K562 (cell line): ENCODE measurements around the gene COX6B2. TPM values are rescaled to one million over a fixed set of nuclear protein-coding genes. Genes with fewer than 3 reads are reported as not detected.
"Not testable (repeated sequence)": the region's sequence is repeated elsewhere in the genome, so short reads cannot be mapped to it uniquely, and the experiment has no call there.

Source experiments
- ATAC-seq: fragments of 200-7000 bp; cut with Tn5 transposase; 3 replicates; pipeline ENCODE4 v1.9.1; 2020; ENCODE audit warnings: moderate library complexity
- BruUV-seq: library from RNA; stranded (reverse); fragments of 400-500 nt; replicated peaks from 2 replicates; lab custom pipeline; 2021; lab: Mats Ljungman, UMichigan
- CTCF ChIA-PET: fragments of 300-600 bp; formaldehyde crosslinking; extraction: SDS; loops from one replicate; lab custom pipeline; 2021; ENCODE audit warnings: low intra/inter-chr PET ratio; lab: Yijun Ruan, JAX
- POLR2A ChIA-PET: fragments of 300-600, 350-650 bp; sonication (Branson Sonifier 250); formaldehyde crosslinking; extraction: SDS; loops from one replicate; lab custom pipeline; 2021; ENCODE audit warnings: antibody characterized with exemption, inconsistent platforms; lab: Yijun Ruan, JAX
- DNase-seq, 4 experiments: peaks; one replicate each; pipeline versions ENCODE4 v3.0.0 to v3.0.0-alpha.2; 2011 to 2018; ENCODE audit warnings: low spot score in 3 of 4, mixed read lengths in 3 of 4; ENCODE audit errors: extremely low read depth in 1 of 4
- FAIRE-seq: peaks from 2 replicates; lab custom pipeline; 2011; peaks lifted over from hg19 to GRCh38; lab: Jason Lieb, UNC
- H2AFZ ChIP-seq: 2 replicates; pipeline ENCODE4 v1.6.0; 2011; ENCODE audit warnings: low read depth, low read length, control low read depth, inconsistent platforms
- H3K27ac ChIP-seq: fragments of 200-600 bp; 3 replicates; pipeline ENCODE4 v1.8.0; 2011; ENCODE audit warnings: low read depth, mild to moderate bottlenecking, control low read depth, inconsistent platforms, low read length, moderate library complexity, mixed read lengths; ENCODE audit errors: extremely low read depth
- H3K27me3 ChIP-seq, 2 experiments: fragments of 300-600 bp in 1 of 2; 2 replicates in 1 of 2; 3 replicates in 1 of 2; pipeline versions ENCODE4 v1.6.0 to v1.8.0; 2011; ENCODE audit warnings: inconsistent platforms in 2 of 2, low read length in 2 of 2, mild to moderate bottlenecking in 1 of 2, mixed read lengths in 1 of 2, moderate library complexity in 1 of 2; ENCODE audit not compliant: control insufficient read depth in 2 of 2, insufficient read depth in 2 of 2
- H3K36me3 ChIP-seq: fragments of 300-600 bp; 3 replicates; pipeline ENCODE4 v1.8.0; 2011; ENCODE audit warnings: mild to moderate bottlenecking, low read length, inconsistent platforms; ENCODE audit not compliant: control insufficient read depth, insufficient read depth
- H3K4me1 ChIP-seq, 2 experiments: fragments of 200-600 bp in 1 of 2; replicated peaks in 1 of 2; 2 replicates in 1 of 2; 3 replicates in 1 of 2; pipeline versions ENCODE4 v1.5.1 to v1.8.0; 2011; ENCODE audit warnings: inconsistent platforms in 2 of 2, low read length in 2 of 2, mild to moderate bottlenecking in 1 of 2, mixed read lengths in 1 of 2, moderate library complexity in 1 of 2; ENCODE audit not compliant: control insufficient read depth in 2 of 2, insufficient read depth in 2 of 2
- H3K4me2 ChIP-seq: 2 replicates; pipeline ENCODE4 v1.6.1; 2011; ENCODE audit warnings: low read length, control low read depth, inconsistent platforms, mixed read lengths; ENCODE audit not compliant: insufficient read depth
- H3K4me3 ChIP-seq: fragments of 200-600 bp; sonication (generic), shearing (Covaris generic); 2 replicates; pipeline ENCODE4 v1.5.1; 2016; ENCODE audit warnings: control low read depth, inconsistent platforms
- H3K79me2 ChIP-seq: fragments of 200-600 bp; 3 replicates; pipeline ENCODE4 v1.8.0; 2011; ENCODE audit warnings: low read length, inconsistent platforms; ENCODE audit not compliant: control insufficient read depth, insufficient read depth
- H3K9ac ChIP-seq, 2 experiments: 2 replicates each; pipeline versions ENCODE4 v1.6.0 to v1.6.1; 2011; ENCODE audit warnings: low read depth in 2 of 2, low read length in 2 of 2, control low read depth in 1 of 2, inconsistent platforms in 1 of 2, mild to moderate bottlenecking in 1 of 2, mixed read lengths in 1 of 2; ENCODE audit not compliant: insufficient read depth in 1 of 2
- H3K9me1 ChIP-seq: one replicate; pipeline ENCODE4 v1.6.0; 2011; ENCODE audit warnings: inconsistent platforms, mild to moderate bottlenecking, low read length, moderate library complexity; ENCODE audit not compliant: control insufficient read depth, insufficient read depth
- H3K9me3 ChIP-seq: replicated peaks from 2 replicates; pipeline ENCODE4 v1.5.1; 2011; ENCODE audit warnings: low read depth, low read length, inconsistent platforms; ENCODE audit not compliant: control insufficient read depth, insufficient read depth
- H4K20me1 ChIP-seq: replicated peaks from 2 replicates; pipeline ENCODE4 v1.6.1; 2011; ENCODE audit warnings: low read length, inconsistent platforms, mixed read lengths; ENCODE audit not compliant: control insufficient read depth, insufficient read depth
- ATF1 ChIP-seq, 2 experiments: fragments of 450-650 bp in 1 of 2; IDR thresholded peaks; 2 replicates each; pipeline ENCODE4 v1.6.1; 2016; ENCODE audit warnings: missing compliant biosample characterization in 1 of 2, missing genetic modification characterization in 1 of 2
- CREB1 ChIP-seq, 2 experiments: sonication (generic) in 1 of 2; formaldehyde crosslinking in 1 of 2; IDR thresholded peaks; 2 replicates each; pipeline versions ENCODE4 v1.6.1 to v1.8.0; 2012 to 2022; ENCODE audit warnings: inconsistent platforms in 1 of 2, mild to moderate bottlenecking in 1 of 2, missing genetic modification reagents in 1 of 2, moderate library complexity in 1 of 2
- CREM ChIP-seq: IDR thresholded peaks from 2 replicates; pipeline ENCODE4 v1.6.1; 2014; ENCODE audit warnings: antibody characterized with exemption, low read depth
- KDM1A ChIP-seq, 2 experiments: fragments of 450-650 bp; IDR thresholded peaks; 2 replicates each; pipeline ENCODE4 v1.6.1; 2016; ENCODE audit warnings: mild to moderate bottlenecking in 2 of 2
- RBM25 ChIP-seq: fragments of 200-400 bp; formaldehyde crosslinking; IDR thresholded peaks from 2 replicates; pipeline ENCODE4 v1.6.1; 2018; ENCODE audit warnings: low read length, low read depth, moderate library complexity; ENCODE audit not compliant: severe bottlenecking
- RFX5 ChIP-seq: IDR thresholded peaks from 2 replicates; pipeline ENCODE4 v1.6.1; 2011; ENCODE audit warnings: low read depth, mild to moderate bottlenecking, improper control_type of control experiment, low read length
- ZNF384 ChIP-seq: IDR thresholded peaks from 2 replicates; pipeline ENCODE4 v1.6.1; 2012; ENCODE audit warnings: low read depth, low read length, improper control_type of control experiment
- WGBS: fragments of 100-300 bp; shearing (Covaris generic); methylation state at CpG from one replicate; pipeline ENCODE4 v1.1.6; 2016; ENCODE audit warnings: low coverage, mixed read lengths; ENCODE audit not compliant: insufficient coverage; ENCODE audit errors: missing lambda C conversion rate; 5-methylcytosine and 5-hydroxymethylcytosine counted together
- in situ Hi-C: fragments of 300-500 bp; cut with MboI; formaldehyde crosslinking; loops from 4 replicates; pipeline ENCODE4 v1.15.0; 2018; ENCODE audit warnings: inconsistent platforms, mixed read lengths
- intact Hi-C: fragments of 100-400 bp; cut with micrococcal nuclease; formaldehyde crosslinking; loops from 2 replicates; pipeline ENCODE4 v1.14.2; 2022
- polyA plus RNA-seq, 8 experiments: library from polyadenylated mRNA; depleted of rRNA in 4 of 8; stranded (reverse) in 5 of 8; unstranded in 3 of 8; fragments of >200 nt; fragmentation: Nextera tagmentation in 2 of 8; fragmentation: Illumina TruSeq in 1 of 8; extraction: Ambion mirVana in 2 of 8; extraction: Trizol in 1 of 8; gene quantifications; 2 replicates each; pipeline versions ENCODE4 v1.2.1 to v1.2.3, GENCODE V29; 2011 to 2014; ENCODE audit warnings: inconsistent platforms in 1 of 8, missing spikeins in 1 of 8
- total RNA-seq, 7 experiments: library from RNA; depleted of rRNA in 6 of 7; stranded (reverse); fragments of >200 nt in 6 of 7; fragmentation: Illumina TruSeq in 2 of 7; extraction: Trizol in 2 of 7; gene quantifications; 2 replicates each; pipeline versions ENCODE4 v1.2.1 to v1.2.3, GENCODE V29; 2011 to 2021; ENCODE audit warnings: low replicate concordance in 1 of 7

The COX6B2 gene
- total and polyA plus RNA-seq, 9 of the 15 experiments (the other 6 are each of a cell fraction or from before 2014, with no cell fraction given) = 0.40 to 2.5 (median 0.83) TPM

DNA sequence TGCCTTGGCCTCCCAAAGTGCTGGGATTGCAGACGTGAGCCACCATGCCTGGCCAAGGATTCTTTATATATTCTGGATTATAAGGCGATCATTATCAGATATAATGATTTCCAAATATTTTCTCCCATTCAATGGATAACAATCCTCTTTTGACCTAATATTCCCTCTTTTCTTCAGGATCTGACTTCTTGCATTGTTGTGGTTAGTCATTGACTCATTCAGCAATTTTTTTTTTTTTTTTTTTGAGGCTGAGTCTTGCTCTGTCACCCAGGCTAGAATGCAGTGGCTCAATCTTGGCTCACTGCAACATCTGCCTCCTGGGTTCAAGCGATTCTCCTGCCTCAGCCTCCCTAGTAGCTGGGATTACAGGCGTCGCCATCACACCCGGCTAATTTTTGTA, 24.7 kb downstream of the COX6B2 start:
- CTCF ChIA-PET, H3K4me3 ChIP-seq, H4K20me1 ChIP-seq, ATAC-seq, DNase-seq, FAIRE-seq, H3K27ac ChIP-seq, H3K9me1 ChIP-seq, intact Hi-C loops, H3K4me2 ChIP-seq, H3K9me3 ChIP-seq, H3K27me3 ChIP-seq, BruUV-seq, H3K36me3 ChIP-seq, H2AFZ ChIP-seq, in situ Hi-C loops, POLR2A ChIA-PET, H3K9ac ChIP-seq, H3K79me2 ChIP-seq: not testable (repeated sequence)
- peaks cover 10 to 20% of the 10 kb centered on the region in 2 experiments; a peak in 4 of 5 replicates for H3K4me1 ChIP-seq
- 75% methylated on average over 6 of the region's 6 CpGs for WGBS
- TF ChIP-seq ZNF384 = 0 out of 2 replicates have a peak, but pooled peaks have one; percentile 39

DNA sequence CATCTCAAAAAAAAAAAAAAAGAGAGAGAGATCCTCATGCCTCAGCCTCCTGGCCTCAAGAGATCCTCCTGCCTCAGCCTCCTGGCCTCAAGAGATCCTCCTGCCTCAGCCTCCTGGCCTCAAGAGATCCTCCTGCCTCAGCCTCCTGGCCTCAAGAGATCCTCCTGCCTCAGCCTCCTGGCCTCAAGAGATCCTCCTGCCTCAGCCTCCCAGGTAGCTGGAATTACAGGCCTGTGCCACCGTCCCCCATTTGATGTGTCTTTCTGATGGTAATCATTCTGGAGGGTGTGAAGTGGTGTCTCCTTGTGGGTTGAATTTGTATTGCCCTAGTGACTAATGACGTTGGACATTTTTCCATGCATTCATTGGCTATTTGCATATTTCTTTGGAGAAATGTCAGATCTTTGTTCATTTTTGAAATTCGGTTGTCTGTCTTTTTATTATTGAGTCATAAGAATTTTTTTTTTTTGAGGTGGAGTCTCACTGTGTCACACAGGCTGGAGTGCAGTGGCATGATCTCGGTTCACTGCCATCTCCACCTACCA, 25.7 kb downstream of the COX6B2 start:
- TF ChIP-seq CREB1 (IDR thresholded peaks at IDR 0.05) = 0 out of 2 replicates have a peak, but pooled peaks have one; percentile 33
- not testable (repeated sequence) for TF ChIP-seq CREB1, ATF1 (CRISPR knock-in tag; IDR thresholded peaks at IDR 0.05)
- TF ChIP-seq RBM25 = peak; percentile 77
- peak; percentile 62 for TF ChIP-seq ATF1 (tag; IDR thresholded peaks at IDR 0.05)
- peak in 1 of 2 experiments; percentile 39; a peak in 1 of 4 replicates for TF ChIP-seq KDM1A (IDR thresholded peaks at IDR 0.05)
- peak; percentile 97 for TF ChIP-seq RFX5
- peak; percentile 83 for TF ChIP-seq CREM
- TF ChIP-seq, all 486 proteins: peak for 6; not testable (repeated sequence) for 480
- POLR2A ChIA-PET, H3K4me2 ChIP-seq, DNase-seq, H2AFZ ChIP-seq, FAIRE-seq, intact Hi-C loops, in situ Hi-C loops, H3K9me3 ChIP-seq, H3K36me3 ChIP-seq, H4K20me1 ChIP-seq, H3K4me3 ChIP-seq, H3K9me1 ChIP-seq, H3K9ac ChIP-seq, H3K27ac ChIP-seq, H3K27me3 ChIP-seq, CTCF ChIA-PET, BruUV-seq, H3K79me2 ChIP-seq: not testable (repeated sequence)
- ATAC-seq = peak; percentile 53; the same call in 2 of the 3 replicates
- peaks cover 11 to 22% of the 10 kb centered on the region in 2 experiments; a peak in 4 of 5 replicates for H3K4me1 ChIP-seq
- WGBS = 27% methylated on average over 4 of the region's 4 CpGs
